IPS-15b (cell line): ENCODE measurements around the gene SMAD6.

Experiments used
- H3K27me3 ChIP-seq: one replicate; pipeline ENCODE4 v1.6.1; 2013; ENCODE audit warnings: low read length; ENCODE audit not compliant: control insufficient read depth, insufficient read depth
- H3K36me3 ChIP-seq: one replicate; pipeline ENCODE4 v1.6.1; 2013; ENCODE audit warnings: low read length; ENCODE audit not compliant: control insufficient read depth, insufficient read depth
- H3K4me1 ChIP-seq: one replicate; pipeline ENCODE4 v1.6.1; 2013; ENCODE audit warnings: mild to moderate bottlenecking, low read length; ENCODE audit not compliant: control insufficient read depth, insufficient read depth
- H3K4me3 ChIP-seq: one replicate; pipeline ENCODE4 v1.5.1; 2013; ENCODE audit warnings: low read depth, low read length
- H3K9ac ChIP-seq: one replicate; pipeline ENCODE4 v1.6.1; 2013; ENCODE audit warnings: low read depth, mild to moderate bottlenecking, low read length
- H3K9me3 ChIP-seq: one replicate; pipeline ENCODE4 v1.6.1; 2013; ENCODE audit warnings: mild to moderate bottlenecking, low read length; ENCODE audit not compliant: control insufficient read depth, insufficient read depth

The SMAD6 gene

DNA sequence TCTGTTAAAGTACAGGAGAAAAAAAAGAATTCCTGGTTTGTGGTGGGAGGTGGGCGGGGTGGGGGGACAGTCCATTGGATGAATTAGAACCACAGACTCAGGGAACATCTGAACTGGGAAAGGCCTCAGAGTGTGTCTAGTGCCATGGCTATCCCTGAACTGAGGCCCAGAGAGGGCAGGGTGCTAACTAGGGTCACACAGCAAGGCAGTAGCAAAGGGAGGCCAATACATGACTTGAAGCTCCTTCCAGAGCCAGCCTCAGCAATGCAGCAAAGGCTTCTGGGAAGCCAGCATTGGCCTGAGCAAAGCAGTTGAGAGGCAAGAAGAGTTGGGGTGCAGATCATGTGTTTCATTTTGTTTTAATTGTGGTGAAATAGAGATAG lies 85.4 kb downstream of the SMAD6 start:
- no peaks in the 10 kb centered on the region for H3K36me3 ChIP-seq
- H3K4me3 ChIP-seq = no peak overlapping the region
- H3K27me3 ChIP-seq = no peaks in the 10 kb centered on the region
- H3K9me3 ChIP-seq = no peaks in the 10 kb centered on the region
- no peaks in the 10 kb centered on the region for H3K4me1 ChIP-seq
- H3K9ac ChIP-seq = no peak overlapping the region

DNA sequence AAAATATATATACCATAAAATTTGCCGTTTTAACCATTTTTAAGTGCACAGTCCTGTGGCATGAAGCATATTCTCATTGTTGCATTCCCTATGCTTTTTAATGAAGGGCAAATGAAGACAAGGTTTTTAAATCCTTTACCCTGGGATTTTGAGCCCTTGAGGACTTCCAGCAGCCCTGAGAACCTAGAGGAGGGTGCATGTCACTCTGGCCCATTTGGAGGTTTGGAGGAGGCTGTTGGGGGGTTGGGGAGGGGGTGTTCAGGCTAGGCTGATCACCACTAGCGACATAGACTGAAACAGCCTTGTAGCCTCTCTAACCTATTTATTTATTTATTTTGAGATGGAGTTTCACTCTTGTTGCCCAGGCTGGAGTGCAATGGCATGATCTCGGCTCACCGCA lies 86.0 kb downstream of the SMAD6 start:
- H3K9ac ChIP-seq = no peak overlapping the region
- no peaks in the 10 kb centered on the region for H3K4me1 ChIP-seq
- H3K4me3 ChIP-seq = no peak overlapping the region
- H3K27me3 ChIP-seq = no peaks in the 10 kb centered on the region
- H3K9me3 ChIP-seq = no peaks in the 10 kb centered on the region
- H3K36me3 ChIP-seq = no peaks in the 10 kb centered on the region

DNA sequence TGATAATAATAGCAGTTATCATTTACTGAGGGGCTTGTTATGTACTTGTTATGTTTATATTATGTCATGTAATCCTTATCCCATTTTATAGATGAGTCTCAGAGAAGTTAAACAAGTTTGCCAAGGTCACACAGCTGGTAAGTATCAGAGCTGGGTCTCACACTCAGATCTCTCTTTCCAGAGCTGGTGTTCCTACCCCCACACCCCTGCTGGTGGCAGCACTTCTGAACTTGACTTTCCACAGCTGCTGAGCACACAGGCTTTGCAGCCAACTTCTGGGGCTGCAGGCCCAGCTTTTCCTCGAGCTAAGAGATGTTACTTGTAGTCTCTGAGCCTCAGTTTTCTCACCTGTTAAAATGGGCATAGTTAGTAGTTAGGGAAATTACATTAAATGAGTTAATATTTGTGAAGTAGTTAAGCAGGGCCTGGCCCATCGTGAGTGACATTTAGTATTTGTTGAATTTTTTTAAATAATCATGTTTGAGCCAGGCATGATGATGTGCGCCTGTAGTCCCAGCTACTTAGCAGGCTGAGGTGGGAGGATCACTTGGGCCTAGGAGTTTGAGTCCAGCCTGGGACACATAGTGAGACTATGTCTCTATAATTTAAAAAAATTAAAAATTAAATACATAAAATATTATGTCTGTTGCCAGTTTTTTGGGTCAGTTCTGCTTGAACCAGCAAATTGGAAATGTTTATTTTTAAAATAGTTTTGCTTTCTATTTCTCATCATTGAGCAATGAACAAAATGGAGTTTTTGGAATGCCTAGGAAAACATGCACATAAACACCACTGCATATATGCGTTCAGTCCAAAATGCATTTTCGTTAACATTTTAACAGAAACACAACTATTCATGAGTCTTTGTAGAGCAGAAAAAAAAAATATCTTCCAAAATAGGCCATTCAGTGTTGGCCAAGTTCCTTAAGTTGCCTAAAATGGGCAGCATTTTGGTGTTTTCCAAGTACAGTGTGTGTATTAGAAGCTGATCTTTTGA lies 87.3 kb downstream of the SMAD6 start:
- Histone ChIP-seq H3K27me3 (no peaks in the 10 kb centered on the region), H3K4me1 (no peaks in the 10 kb centered on the region), H3K9me3 (no peaks in the 10 kb centered on the region), H3K9ac (no peak overlapping the region), H3K4me3 (no peak overlapping the region), H3K36me3 (no peaks in the 10 kb centered on the region)

DNA sequence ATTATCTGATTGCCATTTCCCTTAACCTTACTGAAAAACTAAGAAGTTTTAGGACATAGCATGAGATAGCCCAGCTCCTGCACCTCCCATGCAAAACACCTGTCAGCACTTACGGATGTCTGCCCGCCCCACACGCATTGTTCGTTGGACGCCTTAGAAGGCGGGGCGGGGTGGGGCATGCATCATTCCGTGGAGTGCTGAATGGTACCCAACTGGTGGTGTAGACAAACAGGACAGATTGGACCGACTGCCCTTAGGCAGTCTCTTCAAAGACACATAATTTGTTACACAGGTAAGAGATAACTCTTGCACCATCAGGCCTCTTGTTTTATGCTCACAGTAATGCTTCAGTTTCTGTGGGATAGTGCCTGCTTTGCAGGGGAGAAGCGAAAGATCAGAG lies 93.8 kb downstream of the SMAD6 start:
- H3K9me3 ChIP-seq = no peaks in the 10 kb centered on the region
- no peak overlapping the region for H3K9ac ChIP-seq
- H3K4me3 ChIP-seq = no peak overlapping the region
- no peaks in the 10 kb centered on the region for H3K27me3 ChIP-seq
- H3K4me1 ChIP-seq = no peaks in the 10 kb centered on the region
- no peaks in the 10 kb centered on the region for H3K36me3 ChIP-seq

DNA sequence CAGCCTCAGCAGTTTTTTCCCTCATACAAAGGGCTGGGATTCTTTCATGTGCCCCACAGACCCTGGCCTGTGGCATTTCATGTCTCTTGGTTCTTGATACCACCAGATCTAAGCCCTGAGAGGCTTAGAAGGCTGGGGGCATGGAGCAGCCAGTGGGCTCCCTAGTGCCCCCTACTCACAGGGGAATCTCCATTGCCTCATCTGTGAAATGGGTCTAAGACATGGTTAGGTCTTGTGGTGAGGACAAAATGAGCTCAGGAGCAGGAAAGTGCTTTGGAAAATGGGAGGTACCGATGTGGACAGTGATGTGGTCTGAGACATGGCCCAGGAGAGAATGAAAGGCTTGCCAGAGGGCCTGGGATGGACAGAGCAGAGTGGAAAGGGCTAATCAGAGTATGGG lies 94.3 kb downstream of the SMAD6 start:
- H3K9ac ChIP-seq = no peak overlapping the region

DNA sequence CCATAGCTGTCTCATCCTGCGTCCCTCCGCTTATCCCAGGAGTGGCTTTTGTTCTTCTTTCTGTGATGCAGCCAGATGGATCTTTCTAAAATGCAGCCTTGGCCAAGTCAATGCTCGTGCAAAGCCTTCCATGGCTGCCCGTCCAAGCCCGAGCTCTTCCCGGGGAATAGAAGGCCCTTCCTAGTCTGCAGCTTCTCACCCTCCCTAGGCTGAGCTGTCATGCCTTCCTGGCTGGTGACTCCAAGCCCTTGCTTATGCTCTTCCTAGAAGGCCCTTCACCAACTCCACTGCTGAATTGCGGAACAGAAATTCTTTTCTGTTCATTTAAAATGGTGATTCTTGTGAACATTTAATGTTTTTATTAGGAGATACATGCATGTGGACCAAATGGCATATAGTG lies 95.9 kb downstream of the SMAD6 start:
- H3K4me3 ChIP-seq = no peak overlapping the region
- no peak overlapping the region for H3K9ac ChIP-seq
- H3K36me3 ChIP-seq = no peaks in the 10 kb centered on the region
- H3K9me3 ChIP-seq = no peaks in the 10 kb centered on the region
- H3K4me1 ChIP-seq = no peaks in the 10 kb centered on the region
- no peaks in the 10 kb centered on the region for H3K27me3 ChIP-seq

More for the DNA sequence above, 94.3 kb downstream of the SMAD6 start:
- Histone ChIP-seq H3K36me3 (no peaks in the 10 kb centered on the region), H3K9me3 (no peaks in the 10 kb centered on the region), H3K4me3 (no peak overlapping the region), H3K4me1 (no peaks in the 10 kb centered on the region), H3K27me3 (no peaks in the 10 kb centered on the region)

DNA sequence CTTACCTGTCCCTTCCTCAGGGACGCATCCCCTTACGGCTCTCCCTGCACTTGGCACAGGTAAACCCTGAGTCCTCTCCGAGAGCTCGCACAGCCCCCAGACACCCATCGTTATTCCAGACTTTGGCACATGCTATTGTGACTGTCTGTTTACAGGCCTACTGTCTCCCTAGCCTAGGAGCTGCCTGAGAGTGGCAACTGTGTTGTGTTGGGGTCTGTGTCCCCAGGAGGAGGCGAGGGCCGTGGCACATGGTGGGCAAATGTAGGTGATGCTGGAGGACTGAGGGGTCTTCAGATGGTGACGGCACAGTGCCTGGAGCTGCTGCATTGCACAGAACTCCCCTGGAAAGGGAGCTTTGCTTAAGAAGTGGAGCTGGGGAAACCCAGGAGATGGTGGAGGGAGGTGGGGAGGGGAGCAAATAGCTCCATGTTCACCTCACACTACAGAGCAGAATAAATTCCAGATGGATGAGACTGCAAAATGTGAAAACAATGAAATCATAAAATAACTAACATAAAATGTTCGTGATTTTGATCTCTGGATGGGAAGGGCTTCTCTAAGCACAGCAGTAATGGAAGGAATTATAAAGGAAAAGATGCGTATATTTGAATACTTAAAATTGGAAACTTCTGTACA lies 96.5 kb downstream of the SMAD6 start:
- no peaks in the 10 kb centered on the region for H3K27me3 ChIP-seq
- H3K4me1 ChIP-seq = no peaks in the 10 kb centered on the region

DNA sequence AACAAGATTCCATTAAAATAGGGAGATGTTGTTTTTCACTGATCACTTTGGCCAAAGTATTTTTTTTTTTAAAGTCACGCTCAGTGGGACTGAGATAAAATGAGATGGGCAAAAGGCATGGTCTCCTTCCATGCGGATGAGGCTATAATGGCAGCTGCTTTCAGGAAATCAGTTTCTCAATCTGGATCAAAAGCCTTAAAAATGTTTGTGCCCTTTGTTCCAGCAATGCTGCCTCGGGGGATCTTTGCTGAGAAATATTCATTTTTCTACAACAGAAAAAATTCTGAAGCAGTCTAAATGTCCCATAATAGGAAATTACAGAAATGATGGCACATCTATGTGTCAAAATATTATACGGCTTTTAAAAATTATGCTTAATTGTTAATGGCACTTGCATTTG lies 97.2 kb downstream of the SMAD6 start:
- H3K9me3 ChIP-seq = no peaks in the 10 kb centered on the region
- no peaks in the 10 kb centered on the region for H3K27me3 ChIP-seq
- H3K4me3 ChIP-seq = no peak overlapping the region
- no peak overlapping the region for H3K9ac ChIP-seq
- no peaks in the 10 kb centered on the region for H3K4me1 ChIP-seq
- no peaks in the 10 kb centered on the region for H3K36me3 ChIP-seq

More for the DNA sequence above, 96.5 kb downstream of the SMAD6 start:
- Histone ChIP-seq H3K9me3 (no peaks in the 10 kb centered on the region), H3K9ac (no peak overlapping the region), H3K4me3 (no peak overlapping the region), H3K36me3 (no peaks in the 10 kb centered on the region)

DNA sequence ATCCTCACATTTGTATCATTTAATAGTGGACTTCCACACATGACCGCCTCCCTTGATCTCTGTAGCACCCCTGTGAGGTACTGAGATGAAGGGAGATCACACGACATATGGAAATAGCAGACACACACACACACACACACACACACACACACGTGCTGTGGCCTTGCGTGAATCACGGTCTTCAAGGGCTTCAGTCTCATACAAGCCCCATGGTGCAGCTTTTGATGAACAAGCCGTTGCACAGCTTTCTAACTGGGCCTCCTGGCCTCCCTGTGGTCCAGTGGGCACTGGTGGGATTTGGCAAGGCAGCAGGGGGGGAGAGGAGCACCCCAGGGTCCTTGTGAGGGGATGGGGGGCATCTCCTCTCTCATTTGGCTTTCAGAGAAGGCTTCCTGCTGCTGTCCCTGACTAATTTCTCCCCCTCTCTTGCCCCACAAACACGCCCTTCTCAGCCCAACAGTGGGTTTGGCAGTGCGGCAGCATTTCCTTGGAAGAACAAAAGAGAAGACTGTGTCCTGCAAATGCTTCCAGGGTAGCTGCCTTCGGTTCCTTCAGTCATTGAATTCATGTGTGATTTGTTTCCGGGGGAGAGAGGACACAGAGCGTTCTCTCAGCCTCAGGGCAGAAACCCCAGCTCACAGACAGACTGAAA lies 98.7 kb downstream of the SMAD6 start:
- Histone ChIP-seq H3K9ac (no peak overlapping the region), H3K36me3 (no peaks in the 10 kb centered on the region), H3K4me1 (no peaks in the 10 kb centered on the region), H3K27me3 (no peaks in the 10 kb centered on the region), H3K4me3 (no peak overlapping the region), H3K9me3 (no peaks in the 10 kb centered on the region)

DNA sequence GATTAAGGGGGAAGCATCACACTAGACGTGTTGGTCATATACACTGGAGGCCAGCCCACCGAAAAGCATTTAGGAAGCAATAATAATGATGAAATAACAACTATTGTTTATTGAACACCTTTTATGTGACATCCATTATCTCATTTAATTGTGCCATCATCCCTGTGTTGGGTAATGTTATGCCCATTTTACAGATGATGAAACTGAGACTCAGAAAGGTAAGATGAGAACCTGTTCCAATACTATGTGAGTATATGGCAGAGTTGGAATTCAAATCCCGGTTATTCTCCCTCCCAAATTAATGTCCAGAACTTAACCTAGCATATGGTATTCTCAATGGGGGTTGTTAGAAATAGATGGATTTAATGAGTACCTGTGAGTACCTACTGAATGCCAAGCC lies 99.2 kb downstream of the SMAD6 start:
- H3K4me3 ChIP-seq = no peak overlapping the region
- H3K9me3 ChIP-seq = no peaks in the 10 kb centered on the region
- no peaks in the 10 kb centered on the region for H3K4me1 ChIP-seq
- no peak overlapping the region for H3K9ac ChIP-seq
- H3K36me3 ChIP-seq = no peaks in the 10 kb centered on the region
- no peaks in the 10 kb centered on the region for H3K27me3 ChIP-seq

DNA sequence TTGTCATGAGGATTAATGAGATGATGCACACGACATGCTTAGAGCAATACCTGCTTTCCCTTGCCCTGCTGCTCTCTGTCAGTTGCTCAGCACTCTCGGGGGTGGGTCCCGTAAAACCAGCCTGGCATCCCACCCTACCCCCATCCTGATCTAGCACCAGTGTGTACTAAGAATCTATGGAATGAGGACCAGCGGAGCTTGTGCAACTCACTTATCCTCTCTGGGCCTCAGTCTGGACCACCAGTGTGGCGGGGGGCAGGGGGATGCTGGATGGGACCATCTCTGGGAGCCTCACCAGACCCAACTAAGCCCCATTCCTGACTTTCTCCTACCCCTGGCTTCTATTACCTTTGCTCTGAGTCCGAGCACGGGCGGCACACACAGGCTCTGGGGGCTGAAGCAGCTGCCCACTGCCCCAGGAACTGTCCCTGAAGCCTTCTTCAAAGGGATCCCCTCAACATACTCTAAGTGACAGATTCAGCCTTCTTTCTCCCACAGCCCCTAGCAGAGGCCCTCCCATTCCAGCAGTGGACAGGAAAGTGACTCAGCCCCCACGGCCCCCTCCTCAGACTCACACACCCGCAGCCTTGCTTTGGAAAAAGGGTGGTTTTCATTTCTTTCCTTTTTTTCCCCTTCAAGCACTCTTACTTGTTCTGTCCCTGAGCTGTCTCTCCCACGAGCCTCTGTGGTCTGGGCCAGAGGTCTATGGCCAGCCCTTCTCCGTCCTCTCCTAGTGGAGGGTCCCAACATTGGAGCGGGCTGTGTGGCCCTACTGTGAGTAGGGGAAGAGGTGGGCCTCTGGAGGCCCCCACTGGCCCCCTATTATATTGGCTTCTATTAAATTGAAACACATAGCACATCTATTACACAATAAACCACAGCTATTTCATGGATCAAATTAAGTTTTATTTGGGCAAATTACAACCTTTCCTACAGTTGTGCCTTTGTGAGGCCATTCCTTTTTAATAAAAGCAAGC lies 100.3 kb downstream of the SMAD6 start:
- Histone ChIP-seq H3K4me3 (no peak overlapping the region), H3K9ac (no peak overlapping the region), H3K4me1 (no peaks in the 10 kb centered on the region), H3K36me3 (no peaks in the 10 kb centered on the region), H3K27me3 (no peaks in the 10 kb centered on the region), H3K9me3 (no peaks in the 10 kb centered on the region)
